Mesothelial cell of epicardium (in vitro differentiated cells): Measurements from ENCODE around the gene THUMPD3. TPM values are rescaled to one million over a fixed set of nuclear protein-coding genes. Genes with fewer than 3 reads are reported as not detected.

Experiments
- DNase-seq, 2 experiments: peaks; one replicate each; pipeline ENCODE4 v3.0.0; 2021; ENCODE audit warnings: low spot score in 2 of 2; ENCODE audit not compliant: unreplicated experiment in 2 of 2
- H3K27ac Mint-ChIP-seq: 2 replicates; pipeline ENCODE4 v1.8.0; 2021; ENCODE audit warnings: mixed read lengths
- H3K27me3 Mint-ChIP-seq: 2 replicates; pipeline ENCODE4 v1.8.0; 2021; ENCODE audit warnings: low read depth, mixed read lengths
- H3K36me3 Mint-ChIP-seq: 2 replicates; pipeline ENCODE4 v1.8.0; 2021; ENCODE audit warnings: mixed read lengths
- H3K4me1 Mint-ChIP-seq: 2 replicates; pipeline ENCODE4 v1.8.0; 2021; ENCODE audit warnings: mixed read lengths
- H3K4me3 Mint-ChIP-seq: 2 replicates; pipeline ENCODE4 v1.8.0; 2021; ENCODE audit warnings: mild to moderate bottlenecking, moderate library complexity, mixed read lengths
- H3K9me3 Mint-ChIP-seq: 2 replicates; pipeline ENCODE4 v1.8.0; 2021; ENCODE audit warnings: mixed read lengths
- total RNA-seq: library from RNA; stranded (reverse); gene quantifications from 3 replicates; pipeline ENCODE4 v1.2.1, GENCODE V29; 2021
- TF ChIP-seq, protein P1 (sequence below): fragments of 200-600 bp; sonication (generic); IDR thresholded peaks from one replicate; pipeline ENCODE4 v1.5.0; 2021; ENCODE audit warnings: antibody characterized with exemption; ENCODE audit not compliant: unreplicated experiment

Gene THUMPD3
- total RNA-seq, 1 donor from 2014 or later = 62.1 TPM

DNA sequence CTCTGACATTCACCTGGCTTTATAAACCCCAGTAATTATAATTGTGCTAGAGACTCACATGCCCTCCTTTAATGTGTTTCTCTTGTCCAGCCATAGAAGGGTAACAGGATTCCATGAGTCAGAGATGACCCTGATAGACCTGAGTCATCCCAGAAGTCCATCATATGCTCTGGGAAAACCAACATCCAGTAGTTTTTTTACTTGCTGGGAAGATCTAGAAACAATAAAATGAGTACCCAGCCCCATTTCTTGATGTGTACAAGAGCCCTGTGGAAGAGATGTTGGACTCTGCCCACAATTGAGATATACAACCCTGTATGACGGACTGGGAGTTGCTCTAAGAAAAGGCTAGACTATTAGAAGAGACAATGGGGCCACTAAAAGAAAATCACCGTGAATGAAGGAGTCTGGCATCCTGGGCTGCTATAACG is 22.4 kb upstream of the THUMPD3 start:
- no peak overlapping the region for H3K27ac Mint-ChIP-seq
- peaks cover 21% of the 10 kb centered on the region for H3K4me1 Mint-ChIP-seq
- no peaks in the 10 kb centered on the region for H3K9me3 Mint-ChIP-seq
- H3K27me3 Mint-ChIP-seq = no peaks in the 10 kb centered on the region
- H3K36me3 Mint-ChIP-seq = peaks cover 5% of the 10 kb centered on the region
- TF ChIP-seq, protein P1, sequence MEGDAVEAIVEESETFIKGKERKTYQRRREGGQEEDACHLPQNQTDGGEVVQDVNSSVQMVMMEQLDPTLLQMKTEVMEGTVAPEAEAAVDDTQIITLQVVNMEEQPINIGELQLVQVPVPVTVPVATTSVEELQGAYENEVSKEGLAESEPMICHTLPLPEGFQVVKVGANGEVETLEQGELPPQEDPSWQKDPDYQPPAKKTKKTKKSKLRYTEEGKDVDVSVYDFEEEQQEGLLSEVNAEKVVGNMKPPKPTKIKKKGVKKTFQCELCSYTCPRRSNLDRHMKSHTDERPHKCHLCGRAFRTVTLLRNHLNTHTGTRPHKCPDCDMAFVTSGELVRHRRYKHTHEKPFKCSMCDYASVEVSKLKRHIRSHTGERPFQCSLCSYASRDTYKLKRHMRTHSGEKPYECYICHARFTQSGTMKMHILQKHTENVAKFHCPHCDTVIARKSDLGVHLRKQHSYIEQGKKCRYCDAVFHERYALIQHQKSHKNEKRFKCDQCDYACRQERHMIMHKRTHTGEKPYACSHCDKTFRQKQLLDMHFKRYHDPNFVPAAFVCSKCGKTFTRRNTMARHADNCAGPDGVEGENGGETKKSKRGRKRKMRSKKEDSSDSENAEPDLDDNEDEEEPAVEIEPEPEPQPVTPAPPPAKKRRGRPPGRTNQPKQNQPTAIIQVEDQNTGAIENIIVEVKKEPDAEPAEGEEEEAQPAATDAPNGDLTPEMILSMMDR = no peak
- DNase-seq = no peak
- no peak overlapping the region for H3K4me3 Mint-ChIP-seq

DNA sequence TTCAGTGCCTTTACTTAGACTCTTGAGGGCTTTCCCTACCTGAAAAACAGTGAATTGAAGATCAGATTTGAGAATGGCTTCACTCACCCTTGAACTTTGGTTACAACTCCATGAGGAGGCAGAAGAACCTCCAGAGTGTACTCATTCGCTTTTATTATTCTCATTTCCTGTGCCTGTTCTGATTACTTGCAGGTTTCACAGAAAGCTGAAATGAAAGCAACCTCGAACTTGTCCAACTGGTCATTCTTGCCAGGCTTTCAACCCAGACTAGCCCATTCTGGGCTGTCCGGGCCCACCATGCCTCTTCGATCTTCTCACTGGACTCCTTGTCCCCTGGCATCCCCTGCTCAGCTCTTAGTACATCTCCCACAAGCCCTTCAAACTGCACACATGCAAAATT is 20.2 kb upstream of the THUMPD3 start:
- TF ChIP-seq, protein P1 = no peak
- Mint-ChIP-seq H3K9me3 (no peaks in the 10 kb centered on the region), H3K4me3 (no peak overlapping the region), H3K27me3 (no peaks in the 10 kb centered on the region), H3K4me1 (peaks cover 26% of the 10 kb centered on the region), H3K27ac (peak overlapping the region; percentile 6), H3K36me3 (peaks cover 1% of the 10 kb centered on the region)
- no peak for DNase-seq

DNA sequence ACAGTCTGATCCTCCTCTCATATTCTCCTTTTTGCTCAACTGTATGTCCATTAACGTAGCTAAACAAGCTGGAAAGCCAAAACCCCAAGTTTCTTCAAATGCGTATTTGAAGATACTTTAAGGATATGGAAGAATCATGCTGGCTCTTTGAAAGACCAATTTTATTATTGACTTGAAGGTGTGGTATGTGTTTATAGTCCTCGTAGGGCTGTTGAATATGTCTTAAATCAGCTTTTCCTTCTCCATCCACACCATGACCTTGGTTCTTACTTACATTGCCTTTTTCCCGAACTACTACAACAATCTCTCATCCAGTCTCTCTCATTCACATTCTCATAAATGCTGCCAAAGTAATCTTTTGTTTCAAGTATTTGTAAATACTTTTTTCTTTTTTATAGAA is 19.7 kb upstream of the THUMPD3 start:
- no peak for DNase-seq
- peaks cover 27% of the 10 kb centered on the region for H3K4me1 Mint-ChIP-seq
- TF ChIP-seq, protein P1 = no peak
- no peaks in the 10 kb centered on the region for H3K9me3 Mint-ChIP-seq
- peaks cover 3% of the 10 kb centered on the region for H3K36me3 Mint-ChIP-seq
- no peaks in the 10 kb centered on the region for H3K27me3 Mint-ChIP-seq
- H3K4me3 Mint-ChIP-seq = no peak overlapping the region
- peak overlapping the region; percentile 6 for H3K27ac Mint-ChIP-seq

DNA sequence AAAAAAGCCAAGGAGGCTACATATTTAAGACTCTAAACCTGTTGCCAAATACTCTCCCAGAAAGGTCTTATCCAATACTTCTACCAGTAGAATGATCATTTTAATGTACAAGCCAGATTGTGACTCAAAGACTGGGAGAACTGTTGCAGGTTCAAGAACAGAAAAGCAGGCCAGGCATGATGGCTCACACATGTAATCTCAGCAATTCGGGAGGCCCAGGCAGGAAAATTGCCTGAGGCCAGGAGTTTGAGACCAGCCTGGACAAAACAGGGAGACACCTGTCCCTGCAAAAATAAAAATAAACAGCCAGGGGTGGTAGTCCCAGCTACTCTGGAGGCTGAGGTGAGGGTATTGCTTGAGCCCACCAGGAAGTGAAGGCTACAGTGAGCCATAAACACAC is 17.8 kb upstream of the THUMPD3 start:
- Mint-ChIP-seq H3K27ac (no peak overlapping the region), H3K27me3 (no peaks in the 10 kb centered on the region), H3K9me3 (no peaks in the 10 kb centered on the region), H3K36me3 (peaks cover 4% of the 10 kb centered on the region), H3K4me3 (no peak overlapping the region), H3K4me1 (peaks cover 28% of the 10 kb centered on the region)
- TF ChIP-seq, protein P1 = no peak
- no peak for DNase-seq

DNA sequence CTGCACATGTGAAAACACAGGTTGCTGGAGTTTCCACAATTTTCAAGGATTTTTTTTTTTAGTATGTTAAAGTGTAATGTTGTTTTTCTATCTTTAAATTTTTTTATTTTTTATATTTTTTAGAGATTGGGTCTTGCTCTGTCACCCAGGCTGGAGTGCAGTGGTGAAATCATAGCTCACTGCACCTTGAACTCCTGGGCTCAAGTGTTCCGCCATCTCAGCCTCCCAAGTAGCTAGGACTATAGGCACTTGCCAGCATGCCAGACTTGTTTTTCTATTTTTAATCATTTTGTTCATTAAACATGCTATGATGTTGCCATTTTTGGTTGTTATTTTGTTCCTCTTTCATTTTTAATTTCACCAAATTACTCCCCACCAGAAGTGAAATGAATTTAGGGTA is 16.7 kb upstream of the THUMPD3 start:
- TF ChIP-seq, protein P1 = no peak
- Mint-ChIP-seq H3K36me3 (peaks cover 4% of the 10 kb centered on the region), H3K4me3 (no peak overlapping the region), H3K9me3 (no peaks in the 10 kb centered on the region), H3K27me3 (no peaks in the 10 kb centered on the region), H3K27ac (no peak overlapping the region), H3K4me1 (peaks cover 37% of the 10 kb centered on the region)
- no peak for DNase-seq

DNA sequence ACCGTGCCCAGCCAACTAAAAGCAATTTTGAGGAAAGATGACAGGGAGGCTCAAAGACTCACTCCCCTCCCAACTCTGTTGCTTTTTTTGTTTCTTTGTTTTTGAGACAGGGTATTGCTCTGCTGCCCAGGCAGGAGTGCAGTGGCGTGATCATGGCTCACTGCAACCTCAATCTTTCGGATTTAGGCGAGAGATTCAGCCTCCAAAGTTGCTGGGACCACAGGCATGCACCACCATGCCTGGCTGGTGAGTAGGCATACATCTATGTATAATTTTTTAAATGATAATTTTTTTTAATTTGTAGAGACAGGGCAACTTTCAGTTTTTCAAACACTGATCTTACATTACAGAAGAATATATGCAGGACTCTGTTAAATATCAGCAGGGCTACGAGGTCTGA is 15.8 kb upstream of the THUMPD3 start:
- no peaks in the 10 kb centered on the region for H3K27me3 Mint-ChIP-seq
- no peak overlapping the region for H3K4me3 Mint-ChIP-seq
- no peak for DNase-seq
- H3K9me3 Mint-ChIP-seq = no peaks in the 10 kb centered on the region
- H3K4me1 Mint-ChIP-seq = peaks cover 45% of the 10 kb centered on the region
- H3K27ac Mint-ChIP-seq = no peak overlapping the region
- peaks cover 4% of the 10 kb centered on the region for H3K36me3 Mint-ChIP-seq
- TF ChIP-seq, protein P1 = no peak
